ENCODE measurements around the gene CCDC192.

The CCDC192 gene

DNA sequence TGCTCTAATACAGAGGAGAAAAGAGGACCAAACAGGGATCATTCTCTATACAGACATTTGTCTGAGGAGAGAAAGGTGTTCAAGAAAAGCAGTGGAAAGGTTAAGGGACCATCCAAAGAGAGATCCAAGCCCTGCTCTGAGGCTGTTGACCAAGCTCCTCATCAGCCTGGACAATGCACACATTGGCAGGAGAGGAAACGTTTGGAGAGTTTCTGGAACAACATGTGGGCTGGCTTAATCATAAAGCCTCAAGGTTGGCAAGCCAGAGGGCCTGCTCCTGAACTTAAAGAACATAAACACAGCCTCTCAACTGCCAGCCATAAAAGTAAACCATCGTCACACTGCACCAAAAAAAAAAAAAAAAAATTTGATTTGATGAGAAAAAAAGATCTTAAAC, 196.0 kb downstream of the CCDC192 start:
- DNase-seq (ENCODE audit: low read depth), result peak; percentile 43
- TF ChIP-seq, protein P1, sequence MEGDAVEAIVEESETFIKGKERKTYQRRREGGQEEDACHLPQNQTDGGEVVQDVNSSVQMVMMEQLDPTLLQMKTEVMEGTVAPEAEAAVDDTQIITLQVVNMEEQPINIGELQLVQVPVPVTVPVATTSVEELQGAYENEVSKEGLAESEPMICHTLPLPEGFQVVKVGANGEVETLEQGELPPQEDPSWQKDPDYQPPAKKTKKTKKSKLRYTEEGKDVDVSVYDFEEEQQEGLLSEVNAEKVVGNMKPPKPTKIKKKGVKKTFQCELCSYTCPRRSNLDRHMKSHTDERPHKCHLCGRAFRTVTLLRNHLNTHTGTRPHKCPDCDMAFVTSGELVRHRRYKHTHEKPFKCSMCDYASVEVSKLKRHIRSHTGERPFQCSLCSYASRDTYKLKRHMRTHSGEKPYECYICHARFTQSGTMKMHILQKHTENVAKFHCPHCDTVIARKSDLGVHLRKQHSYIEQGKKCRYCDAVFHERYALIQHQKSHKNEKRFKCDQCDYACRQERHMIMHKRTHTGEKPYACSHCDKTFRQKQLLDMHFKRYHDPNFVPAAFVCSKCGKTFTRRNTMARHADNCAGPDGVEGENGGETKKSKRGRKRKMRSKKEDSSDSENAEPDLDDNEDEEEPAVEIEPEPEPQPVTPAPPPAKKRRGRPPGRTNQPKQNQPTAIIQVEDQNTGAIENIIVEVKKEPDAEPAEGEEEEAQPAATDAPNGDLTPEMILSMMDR (conservative IDR thresholded peaks at IDR 0.05; ENCODE audit: control insufficient read depth, insufficient read depth, low read depth, low read length), result no peak
- H3K4me3 ChIP-seq (ENCODE audit: control insufficient read depth, low read depth, low read length), result no peak overlapping the region

DNA sequence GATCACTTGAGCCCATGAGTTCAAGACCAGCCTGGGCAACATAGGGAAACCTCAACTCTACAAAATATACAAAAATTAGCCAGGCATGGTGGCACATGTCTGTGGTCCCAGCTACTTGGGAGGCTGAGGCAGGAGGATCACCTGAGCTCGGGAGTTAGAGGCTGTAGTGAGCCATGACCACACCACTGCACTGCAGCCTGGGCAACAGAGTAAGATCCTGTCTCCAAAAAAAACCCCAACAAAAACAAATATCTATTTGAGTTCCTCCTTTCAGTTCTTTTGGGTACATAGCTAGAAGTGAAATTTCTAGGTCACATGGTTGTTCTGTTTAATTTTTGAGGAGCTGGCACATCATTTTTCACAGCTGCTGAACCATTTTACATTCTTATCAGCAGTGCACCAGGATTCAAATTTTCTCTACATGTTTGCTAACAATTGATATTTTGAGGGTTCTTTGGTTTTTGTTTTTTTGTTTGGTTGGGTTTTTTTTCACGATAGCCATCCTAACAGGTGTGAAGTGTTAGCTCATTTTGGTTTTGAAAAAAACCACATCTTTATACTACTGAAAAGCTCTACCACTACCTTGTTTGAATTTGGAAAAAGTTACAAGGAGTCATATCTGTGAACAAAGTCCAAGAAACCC, 203.5 kb downstream of the CCDC192 start:
- no peak overlapping the region for H3K4me3 ChIP-seq (ENCODE audit: control insufficient read depth, low read depth, low read length)
- TF ChIP-seq, protein P1 (conservative IDR thresholded peaks at IDR 0.05; ENCODE audit: control insufficient read depth, insufficient read depth, low read depth, low read length), result no peak

DNA sequence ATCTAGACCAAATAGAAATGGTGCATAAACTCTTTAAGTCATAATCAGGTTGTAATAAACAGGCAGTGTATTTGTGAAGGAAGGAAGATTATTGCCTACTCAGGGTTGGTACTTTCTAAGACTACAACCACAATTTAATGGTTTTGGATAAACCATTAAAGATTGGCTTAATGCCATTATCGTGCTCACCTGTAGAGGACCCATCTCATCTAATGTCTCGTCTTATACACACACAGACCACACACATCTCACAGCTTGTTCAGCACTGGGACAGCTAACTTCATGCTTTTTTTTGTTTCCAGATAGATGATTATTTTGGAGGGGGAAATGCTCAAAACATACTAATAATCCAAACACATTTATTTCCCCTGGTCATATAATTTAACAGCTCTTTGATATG, 204.7 kb downstream of the CCDC192 start:
- H3K4me3 ChIP-seq (ENCODE audit: control insufficient read depth, low read depth, low read length), result no peak overlapping the region
- no peak for DNase-seq (ENCODE audit: low read depth)
- TF ChIP-seq, protein P1 (conservative IDR thresholded peaks at IDR 0.05; ENCODE audit: control insufficient read depth, insufficient read depth, low read depth, low read length), result no peak

More for the DNA sequence above, 203.5 kb downstream of the CCDC192 start:
- DNase-seq (ENCODE audit: low read depth), result no peak

DNA sequence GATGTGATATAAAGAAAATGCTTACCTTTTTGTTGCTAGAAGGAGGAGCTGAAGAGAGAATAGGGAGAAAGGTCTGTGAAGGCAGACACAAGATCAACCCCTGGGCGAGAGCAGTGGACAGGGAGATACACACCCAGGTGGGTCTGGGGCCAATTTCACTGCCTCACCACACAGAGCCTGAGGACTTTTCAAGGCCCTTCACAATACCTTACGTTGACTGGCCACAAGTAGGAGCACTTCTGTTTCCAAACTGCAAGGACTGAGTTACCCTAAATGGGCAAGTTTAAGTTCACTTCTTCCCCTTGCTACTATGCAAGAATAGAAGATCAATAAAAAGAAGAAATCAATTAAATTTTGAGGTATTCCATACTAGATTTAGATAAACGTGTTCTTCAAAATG, 205.9 kb downstream of the CCDC192 start:
- no peak overlapping the region for H3K4me3 ChIP-seq (ENCODE audit: control insufficient read depth, low read depth, low read length)
- DNase-seq (ENCODE audit: low read depth), result peak; percentile 56
- TF ChIP-seq, protein P1 (conservative IDR thresholded peaks at IDR 0.05; ENCODE audit: control insufficient read depth, insufficient read depth, low read depth, low read length), result peak; percentile 70

DNA sequence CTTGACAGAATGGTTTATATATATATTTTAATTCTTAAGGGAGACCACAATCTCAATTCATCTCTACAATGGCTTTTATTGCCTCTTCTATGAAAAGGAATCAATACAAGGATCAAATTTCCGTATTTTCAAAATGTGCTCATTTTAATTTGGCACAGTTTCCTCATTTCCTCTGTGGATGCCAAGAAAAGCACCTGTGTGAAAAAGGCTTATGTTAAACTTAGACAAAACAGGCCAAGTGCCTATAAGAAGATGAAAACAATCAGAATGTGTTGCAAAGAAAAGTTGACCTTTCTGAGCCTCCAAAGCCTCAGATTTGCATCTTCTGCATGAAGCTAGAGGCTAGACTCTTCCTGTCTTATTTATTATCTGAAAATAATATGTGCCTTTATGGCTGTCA, 206.6 kb downstream of the CCDC192 start:
- H3K4me3 ChIP-seq (ENCODE audit: control insufficient read depth, low read depth, low read length), result no peak overlapping the region
- TF ChIP-seq, protein P1 (conservative IDR thresholded peaks at IDR 0.05; ENCODE audit: control insufficient read depth, insufficient read depth, low read depth, low read length), result no peak
- no peak for DNase-seq (ENCODE audit: low read depth)

DNA sequence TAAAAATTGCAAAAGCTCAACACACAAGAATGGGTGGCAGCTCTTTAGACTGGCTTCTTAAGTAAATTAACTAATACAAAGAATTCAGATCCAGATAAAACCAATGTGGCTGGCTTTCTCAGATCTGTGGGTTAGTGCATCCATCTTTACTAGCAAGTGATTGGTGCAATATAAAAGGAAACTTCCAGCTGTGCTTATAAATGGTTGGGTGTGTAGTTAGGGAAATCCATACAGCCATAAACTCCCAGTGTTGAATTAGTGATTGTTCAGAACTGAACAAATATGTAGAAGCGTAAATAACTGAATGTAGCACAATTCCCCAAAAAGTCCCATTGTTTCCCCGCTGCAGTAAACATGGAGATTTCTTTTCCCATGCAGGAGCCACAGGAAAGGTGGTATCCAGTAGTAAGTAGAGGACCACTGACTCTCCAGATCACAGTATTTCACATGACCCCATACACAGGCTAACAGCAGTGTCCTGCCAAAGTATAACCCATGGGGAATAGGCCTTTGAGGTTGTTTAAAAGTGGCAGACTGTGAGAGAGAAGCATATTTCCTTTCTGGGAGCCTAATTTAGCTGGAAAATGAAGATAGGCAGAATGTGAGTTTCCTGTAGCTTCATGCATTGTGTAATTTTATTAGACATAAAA, 207.2 kb downstream of the CCDC192 start:
- DNase-seq (ENCODE audit: low read depth), result no peak
- TF ChIP-seq, protein P1 (conservative IDR thresholded peaks at IDR 0.05; ENCODE audit: control insufficient read depth, insufficient read depth, low read depth, low read length), result no peak
- no peak overlapping the region for H3K4me3 ChIP-seq (ENCODE audit: control insufficient read depth, low read depth, low read length)

Measured in fibroblast of mammary gland (primary cell).